Esophagus (tissue), 2 donors: ENCODE data around the gene SFRP2. TPM values are rescaled to one million over a fixed set of nuclear protein-coding genes. Genes with fewer than 3 reads are reported as not detected.

Source experiments
- H3K27ac ChIP-seq, 2 donors: one replicate each; pipeline ENCODE4 v1.5.1; 2013; ENCODE audit warnings: low read depth in 2 of 2, mild to moderate bottlenecking in 2 of 2, inconsistent platforms in 1 of 2, low read length in 1 of 2, moderate library complexity in 1 of 2
- H3K27me3 ChIP-seq, 2 donors: one replicate each; pipeline ENCODE4 v1.6.1; 2013; ENCODE audit warnings: low read length in 2 of 2, control low read depth in 1 of 2, mild to moderate bottlenecking in 1 of 2; ENCODE audit not compliant: insufficient read depth in 2 of 2, control insufficient read depth in 1 of 2
- H3K36me3 ChIP-seq, 2 donors: one replicate each; pipeline ENCODE4 v1.6.1; 2013; ENCODE audit warnings: low read length in 1 of 2; ENCODE audit not compliant: control insufficient read depth in 2 of 2, insufficient read depth in 2 of 2
- H3K4me1 ChIP-seq, 2 donors: one replicate each; pipeline ENCODE4 v1.6.1; 2013; ENCODE audit warnings: low read length in 1 of 2; ENCODE audit not compliant: control insufficient read depth in 2 of 2, insufficient read depth in 2 of 2
- H3K4me3 ChIP-seq, 2 donors: one replicate each; pipeline ENCODE4 v1.5.1; 2013; ENCODE audit warnings: low read length in 2 of 2, mild to moderate bottlenecking in 2 of 2, low read depth in 1 of 2, moderate library complexity in 1 of 2
- H3K9me3 ChIP-seq, 2 donors: one replicate each; pipeline ENCODE4 v1.6.1; 2013; ENCODE audit warnings: mild to moderate bottlenecking in 2 of 2, low read depth in 1 of 2, low read length in 1 of 2, moderate library complexity in 1 of 2; ENCODE audit not compliant: control insufficient read depth in 2 of 2, insufficient read depth in 1 of 2
- WGBS, 2 donors: extraction: QIAGEN DNeasy Blood & Tissue Kit; methylation state at CpG; one replicate each; pipeline ENCODE4 v1.1.7; 2013; 5-methylcytosine and 5-hydroxymethylcytosine counted together
- polyA plus RNA-seq, 2 donors: library from polyadenylated mRNA; stranded (reverse); fragments of 200-250 nt; gene quantifications; one replicate each; pipeline ENCODE4 v1.2.3, GENCODE V29; 2013
- donor health status: healthy with polysubstance abuse.
- donor health status: Bipolar disorder and iron deficiency.

Gene SFRP2
- polyA plus RNA-seq, 2 donors: 5.0 to 16.4 TPM

- Histone ChIP-seq H3K27me3 (no peaks in the 10 kb centered on the region), H3K36me3 (no peaks in the 10 kb centered on the region), H3K9me3 (peaks cover 0 to 4% of the 10 kb centered on the region in 2 donors), H3K4me3 (no peak overlapping the region), H3K4me1 (no peaks in the 10 kb centered on the region), H3K27ac (no peak overlapping the region)
These were observed 43.2 kb downstream of the SFRP2 start for GRCh38 chr4:153745651-153746050.

DNA sequence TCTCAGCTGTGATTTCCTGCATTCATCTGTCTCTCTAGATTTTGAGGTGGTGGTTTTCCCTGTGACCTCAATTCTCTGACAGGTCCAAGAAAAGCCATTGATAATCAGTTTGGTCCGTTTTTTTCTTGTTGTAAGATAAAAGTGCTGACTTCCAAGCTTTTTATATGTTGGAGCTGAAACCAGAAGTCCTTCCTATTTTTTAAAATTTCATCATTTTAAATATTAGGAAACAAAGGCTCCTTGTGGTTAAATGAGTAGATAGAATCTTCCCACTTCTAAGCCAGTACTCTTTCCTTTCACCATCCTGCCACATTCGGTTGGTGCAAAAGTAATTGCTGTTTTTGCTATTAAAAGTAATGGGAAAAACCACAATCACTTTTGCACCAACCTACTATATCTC lies 47.3 kb downstream of the SFRP2 start:
- WGBS, 2 donors: 79 to 84% methylated on average over 2 of the region's 2 CpGs
- Histone ChIP-seq H3K9me3 (peaks cover 0 to 4% of the 10 kb centered on the region in 2 donors), H3K4me1 (no peaks in the 10 kb centered on the region), H3K27me3 (no peaks in the 10 kb centered on the region), H3K27ac (no peak overlapping the region), H3K36me3 (no peaks in the 10 kb centered on the region), H3K4me3 (no peak overlapping the region)

DNA sequence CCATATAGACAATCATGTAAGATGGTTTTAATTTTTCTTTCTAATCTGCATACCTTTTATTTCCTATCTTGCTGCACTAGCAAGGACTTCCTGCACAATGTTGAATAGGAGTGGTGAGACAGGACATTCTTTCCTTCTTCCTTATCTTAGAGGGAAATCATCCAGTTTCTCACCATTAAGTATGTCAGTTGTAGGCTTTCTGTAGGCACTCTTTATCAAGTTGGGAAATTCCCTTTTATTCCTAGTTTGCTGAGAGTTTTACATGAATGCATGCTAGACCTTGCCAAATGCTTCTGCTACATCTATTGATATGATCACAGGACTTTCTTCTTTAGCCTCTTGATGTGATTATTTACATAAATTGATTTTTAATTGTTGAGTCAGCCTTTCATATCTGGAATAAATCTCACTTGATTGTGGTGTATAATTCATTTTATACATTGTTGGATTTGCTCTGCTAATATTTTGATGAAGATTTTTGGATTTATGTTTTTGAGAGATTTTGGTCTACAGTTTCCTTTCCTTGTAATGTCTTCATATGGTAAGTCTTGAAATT lies 52.9 kb downstream of the SFRP2 start:
- Histone ChIP-seq H3K4me1 (no peaks in the 10 kb centered on the region), H3K9me3 (peaks cover 2% of the 10 kb centered on the region in 2 donors), H3K27ac (no peak overlapping the region), H3K36me3 (no peaks in the 10 kb centered on the region), H3K4me3 (no peak overlapping the region), H3K27me3 (peaks cover 0 to 2% of the 10 kb centered on the region in 2 donors)

GRCh38 chr4:153733751-153734448 lies 55.0 kb downstream of the SFRP2 start:
- Histone ChIP-seq H3K4me3 (no peak overlapping the region), H3K27ac (no peak overlapping the region), H3K36me3 (no peaks in the 10 kb centered on the region), H3K4me1 (no peaks in the 10 kb centered on the region), H3K9me3 (peaks cover 0 to 2% of the 10 kb centered on the region in 2 donors), H3K27me3 (peaks cover 0 to 2% of the 10 kb centered on the region in 2 donors)
- 56 to 57% methylated on average over 4 of the region's 4 CpGs for WGBS, 2 donors

GRCh38 chr4:153731239-153731638 lies 57.6 kb downstream of the SFRP2 start:
- Histone ChIP-seq H3K27ac (no peak overlapping the region), H3K27me3 (peaks cover 0 to 2% of the 10 kb centered on the region in 2 donors), H3K4me3 (no peak overlapping the region), H3K36me3 (no peaks in the 10 kb centered on the region), H3K4me1 (no peaks in the 10 kb centered on the region), H3K9me3 (peaks cover 0 to 2% of the 10 kb centered on the region in 2 donors)
- 19 to 27% methylated on average over 3 of the region's 3 CpGs for WGBS, 2 donors

Other genes with a start within 250 kb of the SFRP2 start
- 1 to 10 TPM; 1.6 to 1.9 TPM for gene TLR2, start 104.8 kb downstream of the SFRP2 start, polyA plus RNA-seq
- gene RNF175, start 29.1 kb downstream of the SFRP2 start, polyA plus RNA-seq: under 1 TPM; 0.06 to 0.12 TPM